HCT116 (cell line): Measurements from ENCODE around the gene COL5A3. TPM values are rescaled to one million over a fixed set of nuclear protein-coding genes. Genes with fewer than 3 reads are reported as not detected.

Experiments
- ATAC-seq: fragments of 200-7000 bp; cut with Tn5 transposase; 2 replicates; pipeline ENCODE4 v1.9.1; 2020; ENCODE audit warnings: mild to moderate bottlenecking, moderate library complexity
- BruUV-seq: library from RNA; stranded (reverse); fragments of 400-500 nt; replicated peaks from 2 replicates; lab custom pipeline; 2021; lab: Mats Ljungman, UMichigan
- CTCF ChIA-PET: fragments of 300-600 bp; sonication (Branson Sonifier 250); formaldehyde crosslinking; loops from one replicate; lab custom pipeline; 2021; ENCODE audit warnings: antibody characterized with exemption; lab: Charles Lee
- POLR2A ChIA-PET: fragments of 300-600, 350-600 bp; sonication (Branson Sonifier 250); formaldehyde crosslinking; loops from one replicate; lab custom pipeline; 2021; ENCODE audit warnings: antibody characterized with exemption; lab: Charles Lee
- RAD21 ChIA-PET, 2 experiments: fragments of 300-600 bp; sonication (Branson Sonifier 250); formaldehyde crosslinking; loops; one replicate each; lab custom pipeline; 2023; ENCODE audit warnings: low total read pairs in 2 of 2; ENCODE audit not compliant: uncharacterized antibody in 2 of 2, unreplicated experiment in 2 of 2, low non-redundant PET in 1 of 2; lab: Charles Lee
- DNase-seq: peaks from one replicate; pipeline ENCODE4 v3.0.0-alpha.2; 2010; ENCODE audit warnings: low read depth, low spot score
- H2AFZ ChIP-seq: fragments of 200-600 bp; shearing (Covaris generic), sonication (generic); 2 replicates; pipeline ENCODE4 v1.6.1; 2017; ENCODE audit warnings: low read depth, mixed run types, mixed read lengths, antibody characterized with exemption, low read length; ENCODE audit not compliant: poor library complexity, severe bottlenecking
- H3K27ac ChIP-seq: 2 replicates; pipeline ENCODE4 v1.5.1; 2012; ENCODE audit warnings: low read depth, low read length
- H3K27me3 ChIP-seq: fragments of 200-600 bp; sonication (generic); 2 replicates; pipeline ENCODE4 v1.6.1; 2016; ENCODE audit warnings: mixed run types, low read length, mixed read lengths; ENCODE audit not compliant: insufficient read depth
- H3K36me3 ChIP-seq, 2 experiments: fragments of 200-500 bp in 1 of 2; fragments of 200-600 bp in 1 of 2; sonication (Bioruptor generic) in 1 of 2; sonication (generic) in 1 of 2; 2 replicates each; pipeline versions ENCODE4 v1.5.1 to v1.6.1; 2014 to 2016; ENCODE audit warnings: low read length in 2 of 2, inconsistent platforms in 1 of 2, mixed read lengths in 1 of 2, mixed run types in 1 of 2; ENCODE audit not compliant: insufficient read depth in 2 of 2, control insufficient read depth in 1 of 2
- H3K4me1 ChIP-seq, 2 experiments: fragments of 200-600 bp in 1 of 2; sonication (generic) in 1 of 2; 2 replicates each; pipeline versions ENCODE4 v1.5.1 to v1.6.1; 2012 to 2017; ENCODE audit warnings: low read length in 2 of 2, inconsistent platforms in 1 of 2, mild to moderate bottlenecking in 1 of 2, mixed read lengths in 1 of 2, mixed run types in 1 of 2, moderate library complexity in 1 of 2; ENCODE audit not compliant: insufficient read depth in 2 of 2, control insufficient read depth in 1 of 2
- H3K4me2 ChIP-seq: fragments of 200-600 bp; sonication (generic); 2 replicates; pipeline ENCODE4 v1.6.1; 2017; ENCODE audit warnings: mixed run types, low read length, mixed read lengths
- H3K4me3 ChIP-seq, 2 experiments: fragments of 200-600 bp in 1 of 2; sonication (generic) in 1 of 2; replicated peaks in 1 of 2; 2 replicates each; pipeline ENCODE4 v1.5.1; 2011 to 2016; ENCODE audit warnings: low read length in 2 of 2, control low read depth in 1 of 2, low read depth in 1 of 2, mild to moderate bottlenecking in 1 of 2, mixed read lengths in 1 of 2, mixed run types in 1 of 2
- H3K79me2 ChIP-seq: fragments of 200-600 bp; sonication (generic); 2 replicates; pipeline ENCODE4 v1.6.1; 2017; ENCODE audit warnings: mild to moderate bottlenecking, mixed run types, low read length, moderate library complexity, mixed read lengths; ENCODE audit not compliant: insufficient read depth
- H3K9ac ChIP-seq: fragments of 200-600 bp; sonication (generic); 2 replicates; pipeline ENCODE4 v1.6.1; 2016; ENCODE audit warnings: low read length, mixed read lengths
- H3K9me2 ChIP-seq: fragments of 200-600 bp; sonication (generic), shearing (Covaris generic); 2 replicates; pipeline ENCODE4 v1.6.1; 2017; ENCODE audit warnings: mixed run types, mild to moderate bottlenecking, moderate library complexity; ENCODE audit not compliant: insufficient read depth
- H3K9me3 ChIP-seq, 2 experiments: fragments of 200-500 bp in 1 of 2; fragments of 200-600 bp in 1 of 2; sonication (Bioruptor generic) in 1 of 2; sonication (generic) in 1 of 2; 2 replicates each; pipeline ENCODE4 v1.6.1; 2014 to 2017; ENCODE audit warnings: low read length in 2 of 2, mixed read lengths in 2 of 2, inconsistent platforms in 1 of 2, low read depth in 1 of 2, mild to moderate bottlenecking in 1 of 2, mixed run types in 1 of 2, moderate library complexity in 1 of 2; ENCODE audit not compliant: control insufficient read depth in 1 of 2, insufficient read depth in 1 of 2
- H4K20me1 ChIP-seq: fragments of 200-600 bp; sonication (generic), shearing (Covaris generic); 2 replicates; pipeline ENCODE4 v1.6.1; 2017; ENCODE audit warnings: mixed run types, mild to moderate bottlenecking, moderate library complexity; ENCODE audit not compliant: insufficient read depth
- CEBPB ChIP-seq: IDR thresholded peaks from 2 replicates; pipeline ENCODE4 v1.6.1; 2012; ENCODE audit warnings: low read depth
- ELF1 ChIP-seq: IDR thresholded peaks from 2 replicates; pipeline ENCODE4 v1.6.1; 2012; ENCODE audit warnings: low read depth, borderline replicate concordance
- EZH2 ChIP-seq: fragments of 200-600 bp; sonication (generic); IDR thresholded peaks from 2 replicates; pipeline ENCODE4 v1.6.1; 2017; ENCODE audit warnings: antibody characterized with exemption, mixed run types
- EZH2phosphoT487 ChIP-seq: fragments of 200-600 bp; IDR thresholded peaks from 2 replicates; pipeline ENCODE4 v1.6.1; 2018; ENCODE audit warnings: antibody characterized with exemption, borderline replicate concordance
- FOSL1 ChIP-seq: IDR thresholded peaks from 2 replicates; pipeline ENCODE4 v1.6.1; 2012; ENCODE audit warnings: low read depth
- POLR2A ChIP-seq: IDR thresholded peaks from 2 replicates; pipeline ENCODE4 v1.7.0; 2011; ENCODE audit warnings: borderline replicate concordance; ENCODE audit not compliant: insufficient read depth, insufficient read length; ENCODE audit errors: extremely low read depth
- POLR2AphosphoS5 ChIP-seq: IDR thresholded peaks from 2 replicates; pipeline ENCODE4 v1.6.1; 2011; ENCODE audit warnings: mild to moderate bottlenecking, low read depth, low read length, moderate library complexity
- TCF7L2 ChIP-seq: IDR thresholded peaks from 2 replicates; pipeline ENCODE4 v1.7.0; 2011; ENCODE audit warnings: borderline replicate concordance, inconsistent platforms; ENCODE audit not compliant: insufficient read depth, insufficient read length; ENCODE audit errors: extremely low read depth
- YY1 ChIP-seq: IDR thresholded peaks from 2 replicates; pipeline ENCODE4 v1.6.1; 2011; ENCODE audit warnings: low read length, low read depth, moderate library complexity, mild to moderate bottlenecking; ENCODE audit not compliant: insufficient replicate concordance; ENCODE audit errors: extremely low read depth
- intact Hi-C: fragments of 100-400 bp; cut with micrococcal nuclease; formaldehyde crosslinking; loops from 2 replicates; pipeline ENCODE4 v1.10.0; 2022
- total RNA-seq: library from RNA; stranded (reverse); gene quantifications from one replicate; pipeline ENCODE4 v1.2.1, GENCODE V29; 2021; ENCODE audit not compliant: unreplicated experiment
- TF ChIP-seq, protein P1 (sequence below): IDR thresholded peaks from 2 replicates; pipeline ENCODE4 v1.6.1; 2012
- TF ChIP-seq, protein P2 (sequence below): IDR thresholded peaks from 2 replicates; pipeline ENCODE4 v1.6.1; 2011; ENCODE audit warnings: mild to moderate bottlenecking, low read length, moderate library complexity; ENCODE audit not compliant: insufficient replicate concordance; ENCODE audit errors: extremely low read depth

COL5A3 gene
- total RNA-seq, 1 experiment from 2014 or later: 0.15 TPM

DNA sequence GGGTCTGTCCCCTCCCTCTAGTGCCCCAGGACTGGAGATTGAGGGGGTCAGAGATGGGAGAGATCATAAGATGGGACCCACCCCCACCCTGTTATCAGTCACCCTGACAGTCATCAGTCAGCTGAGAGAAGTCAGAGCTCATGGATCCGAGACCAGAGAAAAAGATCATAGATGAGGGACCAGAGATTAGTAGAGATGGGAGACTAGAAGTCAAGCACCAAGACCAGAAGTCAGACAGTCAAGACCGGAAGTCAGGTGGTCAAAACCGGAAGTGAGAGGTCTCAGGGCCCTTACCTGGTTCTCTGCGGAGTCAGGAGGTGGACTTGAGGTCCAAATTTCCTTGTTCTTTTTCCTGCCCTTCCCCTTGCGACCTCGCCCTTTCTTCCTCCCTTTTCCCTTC lies 7.0 kb downstream of the COL5A3 start:
- CTCF ChIA-PET: no interaction called here
- POLR2A ChIA-PET: no interaction called here
- H3K4me3 ChIP-seq: no peak overlapping the region
- H3K27ac ChIP-seq: no peak overlapping the region
- intact Hi-C loops: no loop called here
- H4K20me1 ChIP-seq: no peaks in the 10 kb centered on the region
- H3K9me2 ChIP-seq: no peaks in the 10 kb centered on the region
- no peak overlapping the region for H3K9ac ChIP-seq
- peaks cover 3% of the 10 kb centered on the region; the same call in 1 of the 2 replicates for H3K27me3 ChIP-seq
- H2AFZ ChIP-seq: no peak overlapping the region
- ATAC-seq: no peak
- no TSS peak for BruUV-seq
- no peaks in the 10 kb centered on the region for H3K79me2 ChIP-seq
- no peaks in the 10 kb centered on the region for H3K36me3 ChIP-seq
- no peaks in the 10 kb centered on the region for H3K9me3 ChIP-seq
- DNase-seq: no peak
- no peak for TF ChIP-seq YY1
- no peak for TF ChIP-seq FOSL1
- TF ChIP-seq EZH2: no peak
- TF ChIP-seq, protein P1, sequence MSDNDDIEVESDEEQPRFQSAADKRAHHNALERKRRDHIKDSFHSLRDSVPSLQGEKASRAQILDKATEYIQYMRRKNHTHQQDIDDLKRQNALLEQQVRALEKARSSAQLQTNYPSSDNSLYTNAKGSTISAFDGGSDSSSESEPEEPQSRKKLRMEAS: no peak
- no peak for TF ChIP-seq ELF1
- TF ChIP-seq CEBPB: no peak
- TF ChIP-seq POLR2A: no peak
- TF ChIP-seq EZH2phosphoT487: no peak
- TF ChIP-seq, protein P2, sequence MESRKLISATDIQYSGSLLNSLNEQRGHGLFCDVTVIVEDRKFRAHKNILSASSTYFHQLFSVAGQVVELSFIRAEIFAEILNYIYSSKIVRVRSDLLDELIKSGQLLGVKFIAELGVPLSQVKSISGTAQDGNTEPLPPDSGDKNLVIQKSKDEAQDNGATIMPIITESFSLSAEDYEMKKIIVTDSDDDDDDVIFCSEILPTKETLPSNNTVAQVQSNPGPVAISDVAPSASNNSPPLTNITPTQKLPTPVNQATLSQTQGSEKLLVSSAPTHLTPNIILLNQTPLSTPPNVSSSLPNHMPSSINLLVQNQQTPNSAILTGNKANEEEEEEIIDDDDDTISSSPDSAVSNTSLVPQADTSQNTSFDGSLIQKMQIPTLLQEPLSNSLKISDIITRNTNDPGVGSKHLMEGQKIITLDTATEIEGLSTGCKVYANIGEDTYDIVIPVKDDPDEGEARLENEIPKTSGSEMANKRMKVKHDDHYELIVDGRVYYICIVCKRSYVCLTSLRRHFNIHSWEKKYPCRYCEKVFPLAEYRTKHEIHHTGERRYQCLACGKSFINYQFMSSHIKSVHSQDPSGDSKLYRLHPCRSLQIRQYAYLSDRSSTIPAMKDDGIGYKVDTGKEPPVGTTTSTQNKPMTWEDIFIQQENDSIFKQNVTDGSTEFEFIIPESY: no peak
- no peak for TF ChIP-seq TCF7L2
- TF ChIP-seq POLR2AphosphoS5: no peak
- H3K4me1 ChIP-seq: peaks cover 0 to 15% of the 10 kb centered on the region in 2 experiments; a peak in 3 of 4 replicates
- no peak overlapping the region for H3K4me2 ChIP-seq
- RAD21 ChIA-PET: interaction anchor here in 1 of 2 experiments (0.6 kb wide), 1 partner anchor 29 kb away, joined by 3 read pairs; no protein-coding TSS in a partner anchor
